Epithelial cell of umbilical artery (primary cell): ENCODE measurements around the gene ZNF236. TPM values are rescaled to one million over a fixed set of nuclear protein-coding genes. Genes with fewer than 3 reads are reported as not detected.

Experiments
- total RNA-seq: library from RNA; depleted of rRNA; stranded (reverse); fragments of >200 nt; gene quantifications from 2 replicates; pipeline ENCODE4 v1.2.3, GENCODE V29; 2014

Gene ZNF236
- total RNA-seq = 4.2 and 10.8 TPM in 2 replicates

GRCh38 chr18:76822506-76823160 lies at the start of gene ZNF236:
ZNF236 (plus strand) TSS chr18:76822557; CDS start chr18:76822608, 51 bp downstream.

